Measurements from ENCODE around the gene MTHFS. TPM values are rescaled to one million over a fixed set of nuclear protein-coding genes. Genes with fewer than 3 reads are reported as not detected.

The MTHFS gene
- total RNA-seq, 1 experiment from 2014 or later = 72.8 TPM

GRCh38 chr15:79853492-79854328 lies 43.1 kb downstream of the MTHFS start:
- H3K36me3 ChIP-seq = peaks cover 7% of the 10 kb centered on the region
- H3K27me3 ChIP-seq = no peaks in the 10 kb centered on the region
- H3K9me3 ChIP-seq = no peaks in the 10 kb centered on the region
- peak; percentile 71 for DNase-seq
- no peak overlapping the region for H3K4me3 ChIP-seq

- Histone ChIP-seq H3K36me3 (peaks cover 17% of the 10 kb centered on the region), H3K9me3 (no peaks in the 10 kb centered on the region), H3K27me3 (no peaks in the 10 kb centered on the region), H3K4me3 (no peak overlapping the region)
- DNase-seq = peak; percentile 12
These were observed 47.0 kb downstream of the MTHFS start for GRCh38 chr15:79849789-79850188.

DNA sequence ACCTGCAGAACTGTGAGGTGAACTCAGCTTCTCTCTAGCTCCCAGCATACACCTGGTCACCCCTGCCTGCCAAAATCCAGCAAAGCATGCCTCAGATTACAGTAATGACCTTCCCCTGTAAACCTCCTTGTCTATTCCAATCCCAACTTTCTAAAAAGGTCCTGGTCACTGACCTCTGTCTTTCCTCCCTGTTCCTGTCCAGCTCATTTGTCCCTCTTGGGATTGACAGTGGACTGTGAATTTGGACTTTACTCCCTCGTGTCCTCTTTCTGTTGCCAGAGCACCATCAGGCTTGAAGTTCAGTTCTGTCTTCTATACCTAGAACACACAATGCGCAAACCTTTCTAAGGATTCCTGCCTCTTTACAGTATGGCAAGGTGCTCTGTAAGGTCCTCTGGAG lies 50.3 kb downstream of the MTHFS start:
- Histone ChIP-seq H3K27me3 (no peaks in the 10 kb centered on the region), H3K4me3 (no peak overlapping the region), H3K9me3 (no peaks in the 10 kb centered on the region), H3K36me3 (peaks cover 19% of the 10 kb centered on the region)
- DNase-seq = no peak

- DNase-seq = peak; percentile 20
- Histone ChIP-seq H3K27me3 (no peaks in the 10 kb centered on the region), H3K4me3 (no peak overlapping the region), H3K36me3 (peaks cover 13% of the 10 kb centered on the region), H3K9me3 (no peaks in the 10 kb centered on the region)
These were observed 52.6 kb downstream of the MTHFS start for GRCh38 chr15:79844221-79844620.

GRCh38 chr15:79837846-79838245 lies 59.0 kb downstream of the MTHFS start:
- Histone ChIP-seq H3K36me3 (peaks cover 2% of the 10 kb centered on the region; the same call in 1 of the 2 replicates), H3K9me3 (no peaks in the 10 kb centered on the region), H3K4me3 (no peak overlapping the region), H3K27me3 (no peaks in the 10 kb centered on the region)
- DNase-seq = no peak

DNA sequence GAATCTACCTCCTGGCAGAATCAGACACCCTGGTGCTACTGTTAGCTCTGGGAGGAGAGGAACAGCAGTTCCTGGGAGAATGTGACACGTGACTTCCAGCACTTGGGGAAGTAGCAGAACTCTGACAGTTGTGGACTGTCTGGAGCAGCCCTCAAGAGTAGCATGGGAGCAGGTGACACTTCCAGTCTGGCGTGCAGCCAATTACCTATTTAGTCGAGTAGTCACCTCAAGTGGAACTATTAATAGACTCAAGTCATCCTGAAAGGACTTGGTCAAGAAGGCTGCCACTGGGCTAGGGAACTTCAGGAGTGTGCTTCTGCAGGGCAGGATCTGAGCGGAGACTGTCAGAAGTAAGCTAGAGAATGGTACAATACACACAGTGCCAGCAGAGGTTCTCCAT lies 62.3 kb downstream of the MTHFS start:
- no peaks in the 10 kb centered on the region; the same call in 1 of the 2 replicates for H3K36me3 ChIP-seq
- no peaks in the 10 kb centered on the region for H3K9me3 ChIP-seq
- H3K4me3 ChIP-seq = no peak overlapping the region
- H3K27me3 ChIP-seq = no peaks in the 10 kb centered on the region
- DNase-seq = no peak

- no peaks in the 10 kb centered on the region for H3K9me3 ChIP-seq
- no peak overlapping the region for H3K4me3 ChIP-seq
- no peak for DNase-seq
- no peaks in the 10 kb centered on the region for H3K27me3 ChIP-seq
- H3K36me3 ChIP-seq = no peaks in the 10 kb centered on the region; the same call in 1 of the 2 replicates
These were observed 64.3 kb downstream of the MTHFS start for GRCh38 chr15:79832367-79833120.

GRCh38 chr15:79831604-79832003 lies 65.2 kb downstream of the MTHFS start:
- no peaks in the 10 kb centered on the region for H3K9me3 ChIP-seq
- DNase-seq = no peak
- H3K4me3 ChIP-seq = no peak overlapping the region
- H3K36me3 ChIP-seq = no peaks in the 10 kb centered on the region; the same call in 1 of the 2 replicates
- H3K27me3 ChIP-seq = no peaks in the 10 kb centered on the region

DNA sequence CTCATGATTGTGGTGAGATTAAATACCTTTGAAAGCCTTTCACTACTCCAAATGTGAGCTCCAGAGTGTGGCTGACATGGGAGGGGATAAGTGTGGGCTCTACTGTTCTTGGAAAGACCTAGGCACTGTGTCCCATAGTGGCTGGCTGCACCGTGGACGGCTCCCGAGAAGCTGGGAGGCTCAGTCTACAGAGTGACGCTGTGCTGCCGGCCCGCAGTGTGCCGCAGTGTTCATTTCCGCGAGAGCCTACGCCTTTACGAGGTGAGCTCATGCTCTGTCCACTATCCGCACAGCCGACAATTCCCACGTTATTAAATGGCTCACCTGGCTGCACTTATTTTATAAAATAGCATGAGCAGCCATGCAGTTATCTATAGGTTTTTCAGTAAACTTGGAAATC lies 66.9 kb downstream of the MTHFS start:
- Histone ChIP-seq H3K9me3 (no peaks in the 10 kb centered on the region), H3K4me3 (no peak overlapping the region), H3K36me3 (no peaks in the 10 kb centered on the region; the same call in 1 of the 2 replicates), H3K27me3 (no peaks in the 10 kb centered on the region)
- no peak for DNase-seq

DNA sequence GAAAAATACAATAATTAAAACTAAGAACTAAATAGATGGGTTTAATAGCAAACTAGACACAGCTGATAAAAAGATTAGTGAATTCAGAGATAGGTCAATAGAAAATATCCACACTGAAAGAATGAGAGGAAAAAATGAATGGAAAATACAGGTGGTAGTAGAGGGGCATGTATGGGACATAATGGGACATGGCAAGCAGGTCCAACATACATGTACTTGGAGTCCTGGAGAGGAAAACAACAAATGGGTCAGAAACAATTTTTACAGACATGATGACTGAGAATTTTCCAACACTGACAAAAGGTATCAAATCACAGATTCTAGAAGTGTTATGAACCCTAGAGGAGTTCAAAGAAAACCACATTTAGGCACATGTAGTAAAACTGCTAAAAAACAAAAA lies 68.4 kb downstream of the MTHFS start:
- H3K9me3 ChIP-seq = no peaks in the 10 kb centered on the region
- H3K36me3 ChIP-seq = no peaks in the 10 kb centered on the region; the same call in 1 of the 2 replicates
- no peak for DNase-seq
- no peaks in the 10 kb centered on the region for H3K27me3 ChIP-seq
- H3K4me3 ChIP-seq = no peak overlapping the region

DNA sequence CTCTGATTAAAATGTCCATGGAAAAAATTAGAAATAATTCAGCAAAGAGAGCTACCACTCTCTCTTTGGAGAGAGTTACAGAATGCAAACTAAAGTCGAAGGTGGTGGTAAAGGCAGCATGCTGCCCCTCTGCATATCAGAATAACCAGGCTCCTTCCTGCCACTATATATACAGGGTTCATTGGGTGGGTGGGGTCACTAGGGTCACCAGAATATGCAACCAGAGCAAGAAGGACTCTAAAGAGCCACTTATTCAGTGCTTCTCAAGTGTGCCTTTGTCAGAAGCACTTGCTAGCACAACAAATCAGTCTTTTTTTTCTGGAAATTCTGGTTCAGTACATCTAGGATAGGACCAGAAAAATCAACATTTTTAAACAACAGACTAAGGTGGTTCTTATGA lies 70.0 kb downstream of the MTHFS start:
- DNase-seq = no peak
- Histone ChIP-seq H3K27me3 (no peaks in the 10 kb centered on the region), H3K4me3 (no peak overlapping the region), H3K9me3 (no peaks in the 10 kb centered on the region), H3K36me3 (no peaks in the 10 kb centered on the region)

- no peak for DNase-seq
These were observed 72.6 kb downstream of the MTHFS start for GRCh38 chr15:79824136-79824701.

GRCh38 chr15:79820820-79821219 lies 76.0 kb downstream of the MTHFS start:
- Histone ChIP-seq H3K27me3 (no peaks in the 10 kb centered on the region), H3K36me3 (no peaks in the 10 kb centered on the region), H3K9me3 (no peaks in the 10 kb centered on the region; the same call in 1 of the 2 replicates), H3K4me3 (no peak overlapping the region)
- DNase-seq = no peak

More at GRCh38 chr15:79824136-79824701, 72.6 kb downstream of the MTHFS start:
- no peak overlapping the region for H3K4me3 ChIP-seq
- H3K36me3 ChIP-seq = no peaks in the 10 kb centered on the region
- H3K27me3 ChIP-seq = no peaks in the 10 kb centered on the region
- H3K9me3 ChIP-seq = no peaks in the 10 kb centered on the region

DNA sequence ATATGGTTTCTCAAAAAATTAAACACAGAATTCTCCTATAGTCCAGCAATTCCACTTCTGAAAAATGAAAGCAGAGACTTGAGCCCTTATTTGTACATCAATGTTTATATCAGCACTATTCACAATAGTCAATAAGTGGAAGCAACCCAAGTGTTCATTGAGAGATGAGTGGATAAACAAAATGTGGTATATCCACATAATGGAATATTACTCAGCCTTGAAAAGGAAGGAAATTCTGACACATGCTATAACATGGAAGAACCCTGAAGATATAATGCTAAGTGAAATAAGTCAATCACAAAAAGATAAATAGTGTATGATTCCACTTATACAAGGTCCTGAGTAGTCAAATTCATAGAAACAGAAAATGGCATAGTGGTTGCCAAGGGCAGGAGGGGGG lies 76.6 kb downstream of the MTHFS start:
- DNase-seq = no peak
- Histone ChIP-seq H3K36me3 (no peaks in the 10 kb centered on the region), H3K4me3 (no peak overlapping the region), H3K9me3 (no peaks in the 10 kb centered on the region; the same call in 1 of the 2 replicates), H3K27me3 (no peaks in the 10 kb centered on the region)

DNA sequence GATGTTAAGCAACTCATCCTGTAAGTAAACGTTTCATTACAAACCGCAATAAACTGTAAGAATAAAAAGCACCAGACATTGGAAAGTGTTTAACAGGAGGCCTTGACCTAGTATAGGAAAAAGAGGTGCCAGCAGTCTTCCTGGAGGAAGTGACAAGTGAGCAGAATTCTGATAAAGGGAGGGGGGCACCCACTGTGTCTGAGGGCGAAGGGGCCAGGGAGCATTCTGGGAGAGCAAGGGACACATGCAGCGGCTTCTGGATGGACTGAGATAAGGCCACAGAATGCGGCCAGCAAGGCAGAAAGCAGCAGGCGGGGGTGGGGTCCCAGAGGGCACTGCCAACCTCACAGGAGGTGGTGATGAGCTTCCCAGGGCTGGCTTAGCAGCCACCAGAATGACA lies 80.2 kb downstream of the MTHFS start:
- no peaks in the 10 kb centered on the region for H3K36me3 ChIP-seq
- H3K27me3 ChIP-seq = no peaks in the 10 kb centered on the region
- DNase-seq = no peak
- no peak overlapping the region for H3K4me3 ChIP-seq
- no peaks in the 10 kb centered on the region; the same call in 1 of the 2 replicates for H3K9me3 ChIP-seq

DNA sequence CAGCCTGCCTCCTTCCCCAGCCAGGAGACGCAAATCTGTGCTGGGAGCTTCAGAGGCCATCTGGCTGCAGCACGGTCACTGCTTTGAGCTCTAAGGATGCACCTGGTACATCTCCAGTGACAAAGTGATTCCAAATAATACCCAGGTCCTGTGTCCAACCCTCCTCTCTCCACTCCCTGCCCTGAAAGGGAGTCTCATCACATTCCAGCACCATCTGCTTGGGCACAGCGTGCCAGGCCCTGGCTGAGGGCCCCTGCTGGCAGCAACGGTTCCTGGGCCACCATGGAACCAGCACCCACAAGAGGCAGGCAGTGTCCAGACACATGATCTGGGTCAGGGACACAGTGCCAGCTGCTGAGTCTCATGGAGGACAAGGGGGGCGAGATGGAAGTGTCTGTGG lies 81.3 kb downstream of the MTHFS start:
- no peak for DNase-seq
- Histone ChIP-seq H3K36me3 (no peaks in the 10 kb centered on the region), H3K4me3 (no peak overlapping the region), H3K27me3 (no peaks in the 10 kb centered on the region), H3K9me3 (no peaks in the 10 kb centered on the region; the same call in 1 of the 2 replicates)

- Histone ChIP-seq H3K27me3 (no peaks in the 10 kb centered on the region), H3K36me3 (no peaks in the 10 kb centered on the region), H3K4me3 (no peak overlapping the region), H3K9me3 (no peaks in the 10 kb centered on the region)
- peak; percentile 39 for DNase-seq
These were observed 84.3 kb downstream of the MTHFS start for GRCh38 chr15:79812541-79812940.
